Measurements from ENCODE around the gene PDPK1.

The PDPK1 gene

GRCh38 chr16:2537451-2538379 is at the start of gene PDPK1:
PDPK1 (plus strand) TSS chr16:2538021; CDS start chr16:2538113, 92 bp downstream.
- DNase-seq (ENCODE audit: low spot score): peak; percentile 95

GRCh38 chr16:2489581-2489980 is 48.2 kb upstream of the PDPK1 start:
- DNase-seq (ENCODE audit: low spot score): no peak

- no peak for DNase-seq (ENCODE audit: low spot score)
These were observed 47.4 kb upstream of the PDPK1 start for GRCh38 chr16:2490190-2491105.

- DNase-seq (ENCODE audit: low spot score): no peak
These were observed 45.5 kb upstream of the PDPK1 start for GRCh38 chr16:2492292-2492691.

- DNase-seq (ENCODE audit: low spot score): no peak
These were observed 44.2 kb upstream of the PDPK1 start for GRCh38 chr16:2493605-2494004.

- DNase-seq (ENCODE audit: low spot score): no peak
These were observed 43.2 kb upstream of the PDPK1 start for GRCh38 chr16:2494616-2495015.

- DNase-seq (ENCODE audit: low spot score): no peak
These were observed 42.8 kb upstream of the PDPK1 start for GRCh38 chr16:2495041-2495440.

GRCh38 chr16:2496223-2497115 is 41.4 kb upstream of the PDPK1 start:
- no peak for DNase-seq (ENCODE audit: low spot score)

- no peak for DNase-seq (ENCODE audit: low spot score)
These were observed 40.6 kb upstream of the PDPK1 start for GRCh38 chr16:2497116-2497630.

- DNase-seq (ENCODE audit: low spot score): no peak
These were observed 39.9 kb upstream of the PDPK1 start for GRCh38 chr16:2497695-2498484.

- no peak for DNase-seq (ENCODE audit: low spot score)
These were observed 39.1 kb upstream of the PDPK1 start for GRCh38 chr16:2498531-2499253.

GRCh38 chr16:2499454-2499853 is 38.4 kb upstream of the PDPK1 start:
- no peak for DNase-seq (ENCODE audit: low spot score)

- no peak for DNase-seq (ENCODE audit: low spot score)
These were observed 37.9 kb upstream of the PDPK1 start for GRCh38 chr16:2499890-2500429.

GRCh38 chr16:2500430-2500917 is 37.3 kb upstream of the PDPK1 start:
- no peak for DNase-seq (ENCODE audit: low spot score)

- peak; percentile 82 for DNase-seq (ENCODE audit: low spot score)
These were observed 36.7 kb upstream of the PDPK1 start for GRCh38 chr16:2500918-2501750.

GRCh38 chr16:2501946-2502895 is 35.6 kb upstream of the PDPK1 start:
- DNase-seq (ENCODE audit: low spot score): no peak

- DNase-seq (ENCODE audit: low spot score): no peak
These were observed 32.1 kb upstream of the PDPK1 start for GRCh38 chr16:2505695-2506094.
